Measurements from ENCODE around the gene KRTAP4-8.

GRCh38 chr17:41073676-41074075 is 24.3 kb downstream of the KRTAP4-8 start:
- TF ChIP-seq POLR2AphosphoS5 (IDR thresholded peaks at IDR 0.05) (no peak), CTCF (IDR thresholded peaks at IDR 0.05) (no peak)
